Measurements from ENCODE around the gene MYH9.
"Not testable (repeated sequence)": the region's sequence is repeated elsewhere in the genome, so short reads cannot be mapped to it uniquely, and the experiment has no call there.

MYH9 gene

DNA sequence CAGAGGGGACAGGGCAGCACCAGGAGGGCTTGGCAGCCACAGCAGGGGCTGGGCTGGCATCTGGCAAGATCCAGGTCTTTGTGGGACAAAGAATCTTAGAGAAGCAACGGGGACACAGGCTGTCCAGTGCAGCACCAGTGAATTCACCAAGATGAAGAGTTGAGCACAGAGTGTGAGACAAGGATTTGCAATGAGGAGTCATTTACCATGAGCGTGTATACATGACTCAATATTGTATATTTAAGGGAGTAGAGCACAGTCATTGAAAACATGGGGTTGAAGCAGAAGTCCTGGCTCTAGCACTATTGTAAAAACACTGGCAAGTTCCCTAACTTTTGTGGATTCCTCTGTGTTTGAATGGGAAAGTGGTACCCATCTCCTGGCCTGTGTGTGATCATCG lies 131.3 kb downstream of the MYH9 start:
- Mint-ChIP-seq H3K36me3 (ENCODE audit: low read depth) (no peaks in the 10 kb centered on the region), H3K9me3 (no peaks in the 10 kb centered on the region), H3K4me3 (no peak overlapping the region), H3K4me1 (peaks cover 63% of the 10 kb centered on the region), H3K27ac (peak overlapping the region in 2 of 3 experiments; percentile 64 to 74), H3K27me3 (ENCODE audit: low read depth) (no peaks in the 10 kb centered on the region)
- no peak for TF ChIP-seq CTCF (IDR thresholded peaks at IDR 0.05; ENCODE audit: unreplicated experiment in 3 of 3)

- H3K9me3 Mint-ChIP-seq; H3K4me3 Mint-ChIP-seq; H3K27me3 Mint-ChIP-seq (ENCODE audit: low read depth); H3K36me3 Mint-ChIP-seq (ENCODE audit: low read depth): not testable (repeated sequence)
- H3K4me1 Mint-ChIP-seq, result peaks cover 58% of the 10 kb centered on the region
- peak overlapping the region in 2 of 3 experiments; percentile 64 to 74 for H3K27ac Mint-ChIP-seq
These were observed 132.2 kb downstream of the MYH9 start for GRCh38 chr22:36255572-36255971.

DNA sequence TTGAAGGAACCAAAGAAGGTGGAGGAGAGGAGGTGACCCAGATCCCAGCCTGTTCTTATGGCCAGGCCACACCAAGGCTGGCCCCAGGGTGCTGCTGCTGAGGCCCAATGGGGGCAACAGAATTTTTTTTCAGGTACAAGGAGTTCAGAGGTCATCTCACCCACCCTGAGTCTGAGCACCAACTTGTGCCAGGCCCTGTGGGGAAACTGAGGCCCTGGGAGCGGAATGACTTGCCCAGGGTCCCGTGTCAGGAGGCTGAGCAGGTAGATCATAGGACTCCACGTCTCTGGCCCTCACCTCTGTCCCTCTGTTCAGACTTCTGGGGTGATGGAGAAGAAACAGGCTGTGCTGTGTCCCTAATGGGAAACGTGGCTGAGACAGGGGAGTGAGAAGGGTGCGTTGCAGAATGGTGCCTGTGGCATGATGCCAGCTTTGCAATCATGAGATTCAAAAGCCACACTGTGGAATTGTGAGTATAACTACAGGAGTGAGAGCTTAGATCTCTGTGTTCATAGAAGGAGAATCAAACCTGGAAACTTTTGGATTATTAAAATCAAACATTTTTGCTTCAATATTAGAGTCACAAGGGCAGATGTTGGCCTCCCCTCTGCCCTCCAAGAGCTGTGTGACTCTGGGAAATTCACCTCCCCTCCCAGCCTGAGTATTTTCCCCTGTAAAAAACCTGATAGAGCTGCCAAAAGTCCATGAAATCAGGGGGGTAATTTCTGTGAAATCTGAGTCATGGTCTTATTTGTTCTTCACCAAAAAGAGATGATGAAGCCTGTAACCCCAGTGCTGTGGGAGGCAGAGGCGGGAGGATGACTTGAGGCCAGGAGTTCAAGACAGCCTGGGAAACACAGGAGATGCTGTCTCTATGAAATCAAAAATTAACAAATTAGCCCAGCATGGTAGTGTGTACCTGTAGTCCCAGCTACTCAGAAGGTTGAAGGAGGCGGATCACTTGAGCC lies 134.0 kb downstream of the MYH9 start:
- Mint-ChIP-seq H3K4me1 (peaks cover 41% of the 10 kb centered on the region), H3K27ac (peak overlapping the region in 2 of 3 experiments; percentile 74 to 91), H3K27me3 (ENCODE audit: low read depth) (no peaks in the 10 kb centered on the region)

DNA sequence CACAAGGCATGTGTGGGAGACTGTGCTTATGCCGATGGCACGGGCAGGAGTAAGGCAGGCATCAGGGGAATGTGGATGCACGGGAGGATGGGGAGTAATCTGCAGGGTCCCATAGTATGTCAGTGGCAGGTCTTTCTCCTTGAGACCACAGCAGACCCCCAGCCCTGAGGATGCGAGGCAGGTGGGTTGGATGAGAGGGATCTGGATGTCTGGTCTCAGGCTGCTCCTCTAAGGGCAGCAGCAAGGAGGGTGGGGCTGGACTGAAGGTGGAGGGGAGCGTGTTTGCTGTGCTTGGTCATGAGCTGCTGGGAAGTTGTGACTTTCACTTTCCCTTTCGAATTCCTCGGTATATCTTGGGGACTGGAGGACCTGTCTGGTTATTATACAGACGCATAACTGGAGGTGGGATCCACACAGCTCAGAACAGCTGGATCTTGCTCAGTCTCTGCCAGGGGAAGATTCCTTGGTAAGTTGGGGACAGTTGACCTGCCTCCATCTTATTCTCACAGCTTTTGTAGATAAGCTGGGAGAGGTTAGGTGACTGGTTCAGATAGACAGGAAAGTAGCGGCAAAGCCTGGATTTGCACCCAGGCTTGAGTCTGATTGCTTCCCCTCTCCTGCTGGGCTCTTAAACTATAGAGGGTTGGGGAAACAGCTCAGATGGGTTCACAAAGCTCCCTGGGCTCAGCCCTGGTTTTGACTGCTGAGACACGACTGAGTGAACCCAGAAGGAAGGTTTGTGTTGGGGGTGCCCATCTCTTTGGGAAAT lies 134.8 kb downstream of the MYH9 start, which contains the start of gene APOL1:
APOL1 (plus strand) TSS at position 380 of the 769 bp plus-strand sequence. CDS start 1,823 bp downstream, outside the sequence.
- Mint-ChIP-seq H3K27ac (peak within 1 kb of the TSS; percentile 56 to 91 (median 74)), H3K9me3 (peaks cover 14% of the 10 kb centered on the region), H3K4me3 (peak within 1 kb of the TSS in 1 of 3 experiments; percentile 20), H3K36me3 (ENCODE audit: low read depth) (no peaks in the 10 kb centered on the region), H3K27me3 (ENCODE audit: low read depth) (no peaks in the 10 kb centered on the region), H3K4me1 (peaks cover 32% of the 10 kb centered on the region)
- no peak for TF ChIP-seq CTCF (IDR thresholded peaks at IDR 0.05; ENCODE audit: unreplicated experiment in 3 of 3)

More for the DNA sequence above, 134.0 kb downstream of the MYH9 start:
- H3K9me3 Mint-ChIP-seq, result peaks cover 6% of the 10 kb centered on the region
- H3K36me3 Mint-ChIP-seq (ENCODE audit: low read depth), result no peaks in the 10 kb centered on the region
- peak overlapping the region in 1 of 3 experiments; percentile 9 for H3K4me3 Mint-ChIP-seq
- TF ChIP-seq CTCF (IDR thresholded peaks at IDR 0.05; ENCODE audit: unreplicated experiment in 3 of 3), result no peak

GRCh38 chr22:36251979-36252608 lies 135.7 kb downstream of the MYH9 start:
- H3K4me1 Mint-ChIP-seq, result peaks cover 30% of the 10 kb centered on the region
- peaks cover 19% of the 10 kb centered on the region for H3K9me3 Mint-ChIP-seq
- H3K27me3 Mint-ChIP-seq (ENCODE audit: low read depth); H3K4me3 Mint-ChIP-seq; H3K36me3 Mint-ChIP-seq (ENCODE audit: low read depth): not testable (repeated sequence)
- peak overlapping the region in 2 of 3 experiments; percentile 56 to 85 for H3K27ac Mint-ChIP-seq

GRCh38 chr22:36250292-36250960 lies 137.3 kb downstream of the MYH9 start:
- not testable (repeated sequence) for H3K27me3 Mint-ChIP-seq (ENCODE audit: low read depth)
- H3K9me3 Mint-ChIP-seq, result peaks cover 19% of the 10 kb centered on the region

More at GRCh38 chr22:36250292-36250960, 137.3 kb downstream of the MYH9 start:
- H3K4me1 Mint-ChIP-seq, result peaks cover 20% of the 10 kb centered on the region
- H3K4me3 Mint-ChIP-seq; H3K36me3 Mint-ChIP-seq (ENCODE audit: low read depth): not testable (repeated sequence)
- peak overlapping the region in 2 of 3 experiments; percentile 4 to 63 for H3K27ac Mint-ChIP-seq

Data from nephron (organoid).